NCI-H1694 (cell line): Measurements from ENCODE around the gene DNAJB13.
"Not testable (repeated sequence)": the region's sequence is repeated elsewhere in the genome, so short reads cannot be mapped to it uniquely, and the experiment has no call there.

Experiments
- DNase-seq: peaks from one replicate; lab custom pipeline; 2025; lab: John Stamatoyannopoulos, UW

The DNAJB13 gene

GRCh38 chr11:73950869-73951710, at the start of gene DNAJB13:
TSS of gene DNAJB13 (plus strand) at chr11:73951026. CDS start at chr11:73951070, 44 bp downstream.
- DNase-seq, result no peak

GRCh38 chr11:73902303-73902702, 48.5 kb upstream of the DNAJB13 start:
- DNase-seq, result no peak

GRCh38 chr11:73907191-73907590, 43.6 kb upstream of the DNAJB13 start:
- no peak for DNase-seq

GRCh38 chr11:73912026-73912425, 38.8 kb upstream of the DNAJB13 start:
- DNase-seq, result no peak

- DNase-seq, result no peak
These were observed 37.4 kb upstream of the DNAJB13 start for GRCh38 chr11:73913472-73913871.

GRCh38 chr11:73914284-73914683, 36.5 kb upstream of the DNAJB13 start:
- DNase-seq, result no peak

GRCh38 chr11:73916435-73916834, 34.4 kb upstream of the DNAJB13 start:
- no peak for DNase-seq

- DNase-seq, result no peak
These were observed 29.6 kb upstream of the DNAJB13 start for GRCh38 chr11:73921180-73921579.

- no peak for DNase-seq
These were observed 21.4 kb upstream of the DNAJB13 start for GRCh38 chr11:73929388-73929787.

- peak; percentile 13 for DNase-seq
These were observed 19.7 kb upstream of the DNAJB13 start for GRCh38 chr11:73931039-73931645.

- DNase-seq, result no peak
These were observed 18.9 kb upstream of the DNAJB13 start for GRCh38 chr11:73931951-73932350.

GRCh38 chr11:73932781-73933180, 18.0 kb upstream of the DNAJB13 start:
- no peak for DNase-seq

- DNase-seq, result not testable (repeated sequence)
These were observed 14.8 kb upstream of the DNAJB13 start for GRCh38 chr11:73936047-73936446.

GRCh38 chr11:73939096-73939495, 11.7 kb upstream of the DNAJB13 start:
- DNase-seq, result no peak

- DNase-seq, result no peak
These were observed 9.8 kb upstream of the DNAJB13 start for GRCh38 chr11:73940801-73941570.

GRCh38 chr11:73942010-73942409, 8.8 kb upstream of the DNAJB13 start:
- DNase-seq, result no peak

- DNase-seq, result no peak
These were observed 6.7 kb upstream of the DNAJB13 start for GRCh38 chr11:73944085-73944484.

- no peak for DNase-seq
These were observed 5.9 kb upstream of the DNAJB13 start for GRCh38 chr11:73944901-73945300.

GRCh38 chr11:73945396-73945795, 5.4 kb upstream of the DNAJB13 start:
- no peak for DNase-seq

- no peak for DNase-seq
These were observed 3.9 kb upstream of the DNAJB13 start for GRCh38 chr11:73946798-73947458.

GRCh38 chr11:73949246-73949645, 1.6 kb upstream of the DNAJB13 start:
- DNase-seq, result no peak

GRCh38 chr11:73949912-73950311, 914 bp upstream of the DNAJB13 start:
- no peak for DNase-seq
